Mesangial cell (primary cell): ENCODE results near the gene INTS11. TPM values are rescaled to one million over a fixed set of nuclear protein-coding genes. Genes with fewer than 3 reads are reported as not detected.

Source experiments
- total RNA-seq: library from RNA; depleted of rRNA; stranded (reverse); fragments of >200 nt; gene quantifications from 2 replicates; pipeline ENCODE4 v1.2.3, GENCODE V29; 2015

The INTS11 gene
- total RNA-seq: 114 and 130 TPM in 2 replicates

GRCh38 chr1:1324524-1325287, at the start of gene INTS11, which contains the start of gene CPTP:
INTS11 (minus strand) TSS chr1:1324660; CDS start chr1:1324608, 52 bp downstream.
CPTP (plus strand) TSS chr1:1324802; CDS start chr1:1326911, 2,109 bp downstream.

GRCh38 chr1:1358433-1359271, 34.2 kb upstream of the INTS11 start, which contains the start of gene MXRA8:
MXRA8 (minus strand) TSS chr1:1358555; CDS start chr1:1358504, 51 bp downstream.

GRCh38 chr1:1349256-1350012, 25.0 kb upstream of the INTS11 start, which contains the start of gene DVL1:
DVL1 (minus strand) TSS chr1:1349418; CDS start chr1:1349065, 353 bp downstream.

GRCh38 chr1:1331068-1331965, 6.9 kb upstream of the INTS11 start, which contains the start of gene TAS1R3:
TAS1R3 (plus strand) TSS chr1:1331280; CDS start chr1:1331346, 66 bp downstream.

GRCh38 chr1:1307923-1308755, 16.3 kb downstream of the INTS11 start, which contains the start of the genes ACAP3 and PUSL1:
ACAP3 (minus strand) TSS chr1:1307930; CDS start chr1:1307815, 115 bp downstream.
PUSL1 (plus strand) TSS chr1:1308597; CDS start chr1:1308644, 47 bp downstream.

GRCh38 chr1:1273512-1274298, 50.8 kb downstream of the INTS11 start, which contains the start of gene UBE2J2:
UBE2J2 (minus strand) TSS chr1:1273854; CDS start chr1:1267992, 5,862 bp downstream.

Other genes starting within 250 kb of the INTS11 start
- gene C1orf159, start 208.6 kb downstream of the INTS11 start, total RNA-seq: 15.5 and 25.9 TPM in 2 replicates
- not detected in 2 replicates for gene TTLL10, start 150.8 kb downstream of the INTS11 start, total RNA-seq
- gene TNFRSF18, start 118.1 kb downstream of the INTS11 start, total RNA-seq: 5.1 and 35.4 TPM in 2 replicates
- gene TNFRSF4, start 110.5 kb downstream of the INTS11 start, total RNA-seq: 1.8 and 3.4 TPM in 2 replicates
- 154 and 222 TPM in 2 replicates for gene SDF4, start 92.7 kb downstream of the INTS11 start, total RNA-seq
- 32.6 and 41.5 TPM in 2 replicates for gene B3GALT6, start 92.4 kb downstream of the INTS11 start, total RNA-seq
- gene C1QTNF12, start 77.9 kb downstream of the INTS11 start, total RNA-seq: 1.3 and 8.0 TPM in 2 replicates
- 70.2 and 91.9 TPM in 2 replicates for gene UBE2J2, start 50.8 kb downstream of the INTS11 start, total RNA-seq
- gene SCNN1D, start 44.2 kb downstream of the INTS11 start, total RNA-seq: 0.33 and 2.3 TPM in 2 replicates
- 33.6 and 49.2 TPM in 2 replicates for gene ACAP3, start 16.7 kb downstream of the INTS11 start, total RNA-seq
- gene PUSL1, start 16.1 kb downstream of the INTS11 start, total RNA-seq: 51.6 and 68.0 TPM in 2 replicates
- 38.5 and 46.4 TPM in 2 replicates for gene CPTP, start 142 bp upstream of the INTS11 start, total RNA-seq
- gene TAS1R3, start 6.6 kb upstream of the INTS11 start, total RNA-seq: not detected in 2 replicates
- gene DVL1, start 24.8 kb upstream of the INTS11 start, total RNA-seq: 78.8 and 134 TPM in 2 replicates
- gene MXRA8, start 33.9 kb upstream of the INTS11 start, total RNA-seq: 154 and 651 TPM in 2 replicates
- 157 and 250 TPM in 2 replicates for gene AURKAIP1, start 50.5 kb upstream of the INTS11 start, total RNA-seq
- 40.6 and 111 TPM in 2 replicates for gene CCNL2, start 74.7 kb upstream of the INTS11 start, total RNA-seq
- gene MRPL20, start 82.6 kb upstream of the INTS11 start, total RNA-seq: 109 and 174 TPM in 2 replicates
- gene ANKRD65, start 96.6 kb upstream of the INTS11 start, total RNA-seq: 0.76 and 1.5 TPM in 2 replicates
- 25.4 and 90.9 TPM in 2 replicates for gene VWA1, start 111.0 kb upstream of the INTS11 start, total RNA-seq
- 1.1 and 1.6 TPM in 2 replicates for gene ATAD3C, start 125.0 kb upstream of the INTS11 start, total RNA-seq
- 14.5 and 64.5 TPM in 2 replicates for gene ATAD3B, start 147.1 kb upstream of the INTS11 start, total RNA-seq
- 42.3 and 107 TPM in 2 replicates for gene ATAD3A, start 187.5 kb upstream of the INTS11 start, total RNA-seq
- gene TMEM240, start 216.0 kb upstream of the INTS11 start, total RNA-seq: 1.8 and 3.8 TPM in 2 replicates